Loucy (cell line): ENCODE data around the gene ABAT.

Source experiments
- H2AFZ ChIP-seq: fragments of 200-600 bp; sonication (generic); 2 replicates; pipeline ENCODE4 v1.6.0; 2016; ENCODE audit warnings: antibody characterized with exemption, mild to moderate bottlenecking, low read length, moderate library complexity
- H3F3A ChIP-seq: fragments of 200-600 bp; 2 replicates; pipeline ENCODE4 v1.6.0; 2016; ENCODE audit warnings: antibody characterized with exemption, low read depth, mild to moderate bottlenecking
- H3K27me3 ChIP-seq: fragments of 200-600 bp; sonication (generic); 2 replicates; pipeline ENCODE4 v1.6.1; 2014; ENCODE audit warnings: low read length, mild to moderate bottlenecking; ENCODE audit not compliant: insufficient read depth, poor library complexity, severe bottlenecking
- H3K36me3 ChIP-seq: fragments of 200-600 bp; sonication (generic); 2 replicates; pipeline ENCODE4 v1.6.1; 2016; ENCODE audit warnings: low read length; ENCODE audit not compliant: insufficient read depth
- H3K4me1 ChIP-seq: fragments of 200-600 bp; sonication (generic); 2 replicates; pipeline ENCODE4 v1.5.1; 2014; ENCODE audit warnings: low read length, mild to moderate bottlenecking; ENCODE audit not compliant: insufficient read depth, poor library complexity, severe bottlenecking
- H3K4me2 ChIP-seq: fragments of 200-600 bp; sonication (generic); 2 replicates; pipeline ENCODE4 v1.6.0; 2014; ENCODE audit warnings: antibody characterized with exemption, low read length, low read depth, mild to moderate bottlenecking; ENCODE audit not compliant: poor library complexity, severe bottlenecking
- H3K4me3 ChIP-seq: fragments of 200-600 bp; sonication (generic); 2 replicates; pipeline ENCODE4 v1.5.1; 2014; ENCODE audit warnings: low read length, mild to moderate bottlenecking, mixed read lengths; ENCODE audit not compliant: poor library complexity, severe bottlenecking
- H3K79me2 ChIP-seq: fragments of 200-600 bp; sonication (generic); 2 replicates; pipeline ENCODE4 v1.6.1; 2014; ENCODE audit warnings: low read length; ENCODE audit not compliant: insufficient read depth
- H3K9ac ChIP-seq: fragments of 200-600 bp; sonication (generic); 2 replicates; pipeline ENCODE4 v1.6.0; 2014; ENCODE audit warnings: mild to moderate bottlenecking, low read depth, low read length, moderate library complexity; ENCODE audit not compliant: poor library complexity, severe bottlenecking
- H3K9me2 ChIP-seq: fragments of 200-600 bp; sonication (generic); replicated peaks from 2 replicates; pipeline ENCODE4 v1.6.1; 2016; ENCODE audit warnings: low read depth, low read length, mixed read lengths
- H3K9me3 ChIP-seq: fragments of 200-600 bp; sonication (generic); 2 replicates; pipeline ENCODE4 v1.6.1; 2014; ENCODE audit warnings: mild to moderate bottlenecking, antibody characterized with exemption, low read length, low read depth; ENCODE audit not compliant: insufficient read depth
- H4K20me1 ChIP-seq: fragments of 200-600 bp; sonication (generic); 2 replicates; pipeline ENCODE4 v1.6.0; 2014; ENCODE audit warnings: antibody characterized with exemption, low read length, mild to moderate bottlenecking; ENCODE audit not compliant: insufficient read depth, poor library complexity, severe bottlenecking
- CTCF ChIP-seq: fragments of 200-600 bp; sonication (generic); conservative IDR thresholded peaks from 2 replicates; pipeline ENCODE4 v1.5.1; 2014; ENCODE audit warnings: mild to moderate bottlenecking, antibody characterized with exemption, low read length
- EZH2phosphoT487 ChIP-seq: fragments of 200-600 bp; IDR thresholded peaks from 2 replicates; pipeline ENCODE4 v1.6.1; 2018; ENCODE audit warnings: antibody characterized with exemption, mild to moderate bottlenecking, moderate library complexity, borderline replicate concordance

Gene ABAT

GRCh38 chr16:8679151-8679550, 4.7 kb downstream of the ABAT start:
- Histone ChIP-seq H3K4me2 (no peak overlapping the region), H2AFZ (no peak overlapping the region), H3K27me3 (no peaks in the 10 kb centered on the region), H3K9ac (no peak overlapping the region), H3K4me1 (no peaks in the 10 kb centered on the region), H3K36me3 (no peaks in the 10 kb centered on the region), H3F3A (no peaks in the 10 kb centered on the region), H4K20me1 (no peaks in the 10 kb centered on the region), H3K9me3 (no peaks in the 10 kb centered on the region), H3K79me2 (no peaks in the 10 kb centered on the region), H3K9me2 (no peaks in the 10 kb centered on the region), H3K4me3 (no peak overlapping the region)
- TF ChIP-seq CTCF (no peak), EZH2phosphoT487 (no peak)

GRCh38 chr16:8682551-8683259, 8.3 kb downstream of the ABAT start:
- H3K79me2 ChIP-seq: no peaks in the 10 kb centered on the region
- no peaks in the 10 kb centered on the region for H4K20me1 ChIP-seq
- H3K4me2 ChIP-seq: no peak overlapping the region
- TF ChIP-seq CTCF (no peak), EZH2phosphoT487 (no peak)
- H3K9me3 ChIP-seq: no peaks in the 10 kb centered on the region
- no peaks in the 10 kb centered on the region for H3K4me1 ChIP-seq
- no peak overlapping the region for H2AFZ ChIP-seq
- H3K9ac ChIP-seq: no peak overlapping the region
- H3K36me3 ChIP-seq: no peaks in the 10 kb centered on the region
- H3K27me3 ChIP-seq: no peaks in the 10 kb centered on the region
- no peaks in the 10 kb centered on the region for H3F3A ChIP-seq
- no peaks in the 10 kb centered on the region for H3K9me2 ChIP-seq
- no peak overlapping the region for H3K4me3 ChIP-seq

- no peaks in the 10 kb centered on the region for H3K9me2 ChIP-seq
- TF ChIP-seq EZH2phosphoT487: no peak
- TF ChIP-seq CTCF: no peak
- no peak overlapping the region for H3K9ac ChIP-seq
Observed at GRCh38 chr16:8683640-8684039, 9.2 kb downstream of the ABAT start.

More at GRCh38 chr16:8683640-8684039, 9.2 kb downstream of the ABAT start:
- no peaks in the 10 kb centered on the region for H3K27me3 ChIP-seq
- H3K9me3 ChIP-seq: no peaks in the 10 kb centered on the region
- H2AFZ ChIP-seq: no peak overlapping the region
- no peaks in the 10 kb centered on the region for H3K4me1 ChIP-seq
- no peaks in the 10 kb centered on the region for H3K36me3 ChIP-seq
- H4K20me1 ChIP-seq: no peaks in the 10 kb centered on the region
- no peaks in the 10 kb centered on the region for H3K79me2 ChIP-seq
- no peak overlapping the region for H3K4me2 ChIP-seq
- no peak overlapping the region for H3K4me3 ChIP-seq
- H3F3A ChIP-seq: no peaks in the 10 kb centered on the region
